Nephron progenitor cell (in vitro differentiated cells): ENCODE results near the gene HERPUD1.

Experiments
- DNase-seq: peaks from one replicate; pipeline ENCODE4 v3.0.0; 2021
- H3K27ac Mint-ChIP-seq: 2 replicates; pipeline ENCODE4 v1.8.0; 2021; ENCODE audit warnings: mild to moderate bottlenecking, moderate library complexity, mixed read lengths
- H3K27me3 Mint-ChIP-seq: 2 replicates; pipeline ENCODE4 v1.8.0; 2021; ENCODE audit warnings: mild to moderate bottlenecking, low read depth, mixed read lengths; ENCODE audit not compliant: poor library complexity
- H3K36me3 Mint-ChIP-seq: 2 replicates; pipeline ENCODE4 v1.8.0; 2021; ENCODE audit warnings: low read depth, mixed read lengths
- H3K4me1 Mint-ChIP-seq: 2 replicates; pipeline ENCODE4 v1.8.0; 2021; ENCODE audit warnings: mixed read lengths
- H3K4me3 Mint-ChIP-seq: 2 replicates; pipeline ENCODE4 v1.8.0; 2021; ENCODE audit warnings: mild to moderate bottlenecking, moderate library complexity, mixed read lengths
- H3K9me3 Mint-ChIP-seq: 2 replicates; pipeline ENCODE4 v1.8.0; 2021; ENCODE audit warnings: mild to moderate bottlenecking, moderate library complexity, mixed read lengths
- CTCF ChIP-seq: fragments of 200-600 bp; sonication (generic); IDR thresholded peaks from 2 replicates; pipeline ENCODE4 v1.5.0; 2021; ENCODE audit warnings: antibody characterized with exemption

HERPUD1 gene

GRCh38 chr16:56977216-56977615 is 45.3 kb downstream of the HERPUD1 start:
- peaks cover 28% of the 10 kb centered on the region for H3K27me3 Mint-ChIP-seq
- no peak for TF ChIP-seq CTCF
- H3K27ac Mint-ChIP-seq = no peak overlapping the region
- no peaks in the 10 kb centered on the region for H3K4me1 Mint-ChIP-seq
- no peak for DNase-seq
- H3K9me3 Mint-ChIP-seq = peaks cover 7% of the 10 kb centered on the region
- H3K36me3 Mint-ChIP-seq = no peaks in the 10 kb centered on the region
- no peak overlapping the region for H3K4me3 Mint-ChIP-seq

- H3K9me3 Mint-ChIP-seq = peaks cover 7% of the 10 kb centered on the region
- H3K4me3 Mint-ChIP-seq = no peak overlapping the region
- no peaks in the 10 kb centered on the region for H3K36me3 Mint-ChIP-seq
- H3K27ac Mint-ChIP-seq = no peak overlapping the region
- no peak for DNase-seq
- H3K27me3 Mint-ChIP-seq = peaks cover 29% of the 10 kb centered on the region
- no peaks in the 10 kb centered on the region for H3K4me1 Mint-ChIP-seq
- no peak for TF ChIP-seq CTCF
These were observed 46.0 kb downstream of the HERPUD1 start for GRCh38 chr16:56977823-56978430.

DNA sequence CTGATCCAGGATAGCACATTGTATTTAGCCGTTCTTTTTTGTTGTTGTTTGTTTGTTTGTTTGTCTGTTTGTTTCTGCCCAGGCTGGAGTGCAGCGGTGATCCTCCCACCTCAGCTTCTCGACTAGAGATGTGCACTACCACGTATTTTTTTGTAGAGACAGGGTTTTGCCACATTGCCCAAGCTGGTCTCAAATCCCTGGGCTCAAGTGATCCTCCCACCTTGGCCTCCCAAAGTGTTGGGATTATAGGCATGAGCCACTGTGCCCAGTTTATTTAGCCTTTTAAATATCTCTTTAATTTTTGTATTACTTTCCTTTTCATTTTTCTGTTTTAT is 48.2 kb downstream of the HERPUD1 start:
- no peak for DNase-seq
- no peaks in the 10 kb centered on the region for H3K9me3 Mint-ChIP-seq
- no peak overlapping the region for H3K27ac Mint-ChIP-seq
- no peaks in the 10 kb centered on the region for H3K36me3 Mint-ChIP-seq
- TF ChIP-seq CTCF = no peak
- peaks cover 28% of the 10 kb centered on the region for H3K27me3 Mint-ChIP-seq
- H3K4me1 Mint-ChIP-seq = peaks cover 3% of the 10 kb centered on the region
- no peak overlapping the region for H3K4me3 Mint-ChIP-seq

GRCh38 chr16:56980792-56981724 is 49.1 kb downstream of the HERPUD1 start:
- no peak for TF ChIP-seq CTCF
- Mint-ChIP-seq H3K27me3 (peaks cover 26% of the 10 kb centered on the region), H3K27ac (no peak overlapping the region), H3K4me3 (no peak overlapping the region), H3K4me1 (peaks cover 3% of the 10 kb centered on the region), H3K9me3 (no peaks in the 10 kb centered on the region), H3K36me3 (no peaks in the 10 kb centered on the region)
- no peak for DNase-seq

DNA sequence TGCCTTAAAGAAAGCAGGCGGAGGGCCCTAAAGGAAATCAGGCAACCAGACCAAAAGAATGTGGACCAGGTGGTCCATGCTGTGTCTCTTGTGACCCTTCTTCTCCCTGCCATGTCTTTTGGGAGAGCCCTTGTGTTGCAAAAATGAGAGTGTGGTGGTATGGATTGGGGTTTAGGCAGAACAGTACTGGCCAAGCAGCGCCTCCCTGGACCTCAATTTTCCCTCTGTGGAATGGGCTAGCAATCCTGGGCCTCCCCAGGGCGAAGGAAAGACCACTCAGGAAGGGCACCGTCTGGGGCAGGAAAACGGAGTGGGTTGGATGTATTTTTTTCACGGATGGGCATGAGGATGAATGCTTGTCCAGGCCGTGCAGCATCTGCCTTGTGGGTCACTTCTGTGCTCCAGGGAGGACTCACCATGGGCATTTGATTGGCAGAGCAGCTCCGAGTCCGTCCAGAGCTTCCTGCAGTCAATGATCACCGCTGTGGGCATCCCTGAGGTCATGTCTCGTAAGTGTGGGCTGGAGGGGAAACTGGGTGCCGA is 49.9 kb downstream of the HERPUD1 start:
- no peaks in the 10 kb centered on the region for H3K9me3 Mint-ChIP-seq
- DNase-seq = no peak
- H3K4me1 Mint-ChIP-seq = peaks cover 3% of the 10 kb centered on the region
- H3K27me3 Mint-ChIP-seq = peaks cover 30% of the 10 kb centered on the region
- H3K4me3 Mint-ChIP-seq = no peak overlapping the region
- H3K36me3 Mint-ChIP-seq = no peaks in the 10 kb centered on the region
- no peak overlapping the region for H3K27ac Mint-ChIP-seq
- TF ChIP-seq CTCF = no peak
